ENCODE data around the gene ANO1.

DNA sequence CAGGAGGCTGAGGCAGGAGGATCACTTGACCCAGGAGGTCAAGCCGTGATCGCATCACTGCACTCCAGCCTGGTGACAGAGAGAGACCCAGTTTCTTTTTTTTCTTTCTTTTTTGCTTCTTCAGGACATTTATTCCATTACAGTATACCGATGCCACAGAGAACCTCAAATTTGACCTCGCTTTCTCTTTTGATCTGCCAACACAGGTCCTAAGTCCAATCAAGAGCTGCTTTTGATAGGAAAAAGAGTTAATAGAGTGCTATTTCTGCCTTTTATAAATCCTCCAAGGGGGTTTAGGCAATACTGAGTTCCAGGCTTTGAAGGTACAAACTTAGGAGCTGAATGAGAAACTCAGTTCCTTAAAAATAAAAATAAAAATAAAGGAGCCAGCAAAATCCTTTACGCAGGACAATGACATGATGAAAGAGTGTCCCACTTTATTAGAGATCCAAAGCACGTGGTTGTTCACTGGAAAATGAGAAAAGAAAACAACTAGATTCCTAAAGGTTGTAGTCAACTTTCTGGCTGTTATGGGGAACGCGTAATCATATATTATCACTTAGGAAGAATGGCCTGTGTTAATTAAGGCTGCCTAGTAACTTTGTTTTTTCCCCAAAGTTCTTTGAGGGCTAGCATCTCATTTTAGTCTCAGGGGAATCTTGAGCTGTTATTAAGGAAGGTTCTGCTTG is 152.2 kb downstream of the ANO1 start:
- TF ChIP-seq BRCA1 (IDR thresholded peaks at IDR 0.05; ENCODE audit: low read depth, low read length) = no peak
- TF ChIP-seq POLR2A (IDR thresholded peaks at IDR 0.05; ENCODE audit: control extremely low read depth in 1 of 2, low read depth in 2 of 2, low read length in 2 of 2) = no peak
- no peak for TF ChIP-seq ZNF274 (IDR thresholded peaks at IDR 0.05; ENCODE audit: borderline replicate concordance, extremely low read depth, low read length)
- TF ChIP-seq EP300 (IDR thresholded peaks at IDR 0.05; ENCODE audit: borderline replicate concordance in 1 of 2, low read depth in 2 of 2, low read length in 2 of 2) = no peak
- TF ChIP-seq FOSL1 (IDR thresholded peaks at IDR 0.05; ENCODE audit: insufficient read depth, low read depth, low read length) = no peak
- no peak for TF ChIP-seq EZH2 (IDR thresholded peaks at IDR 0.05; ENCODE audit: low read depth, low read length, severe bottlenecking)
